HEK293 (cell line): ENCODE data around the gene NPNT.
"Not testable (repeated sequence)": the region's sequence is repeated elsewhere in the genome, so short reads cannot be mapped to it uniquely, and the experiment has no call there.

ENCODE experiments used
- CTCF ChIA-PET: fragments of 350-600 bp; formaldehyde crosslinking; extraction: SDS; loops from one replicate; lab custom pipeline; 2021; ENCODE audit warnings: antibody characterized with exemption; lab: Yijun Ruan, JAX
- POLR2A ChIA-PET: fragments of 300-600 bp; formaldehyde crosslinking; extraction: SDS; loops from one replicate; lab custom pipeline; 2020; ENCODE audit warnings: antibody characterized with exemption, inconsistent platforms; lab: Yijun Ruan, JAX
- H3K27ac ChIP-seq: fragments of 200-500 bp; sonication (Bioruptor generic); 2 replicates; pipeline ENCODE4 v1.5.1; 2014; ENCODE audit warnings: low read depth, low read length, control low read depth, inconsistent platforms; ENCODE audit errors: extremely low read depth
- H3K36me3 ChIP-seq, 2 experiments: fragments of 200-500 bp in 1 of 2; sonication (Bioruptor generic) in 1 of 2; 1 replicate in 1 of 2; 2 replicates in 1 of 2; pipeline ENCODE4 v1.5.1; 2014 to 2017; ENCODE audit warnings: inconsistent platforms in 2 of 2, low read length in 2 of 2; ENCODE audit not compliant: control insufficient read depth in 2 of 2, insufficient read depth in 1 of 2
- H3K4me1 ChIP-seq: fragments of 200-500 bp; sonication (Bioruptor generic); 2 replicates; pipeline ENCODE4 v1.5.1; 2014; ENCODE audit warnings: mild to moderate bottlenecking, low read length, inconsistent platforms; ENCODE audit not compliant: control insufficient read depth, insufficient read depth
- H3K4me3 ChIP-seq: 2 replicates; pipeline ENCODE4 v1.5.1; 2011; ENCODE audit warnings: low read depth, mild to moderate bottlenecking, control low read depth, low read length, moderate library complexity
- H3K9me3 ChIP-seq: fragments of 200-500 bp; sonication (Bioruptor generic); 2 replicates; pipeline ENCODE4 v1.5.1; 2014; ENCODE audit warnings: low read depth, low read length, inconsistent platforms; ENCODE audit not compliant: control insufficient read depth, insufficient read depth
- BCL11A ChIP-seq: fragments of 450-650 bp; formaldehyde crosslinking; IDR thresholded peaks from 2 replicates; pipeline ENCODE4 v1.5.1; 2016; ENCODE audit warnings: low read depth, missing biosample characterization, missing genetic modification characterization
- EGR2 ChIP-seq: fragments of 450-650 bp; formaldehyde crosslinking; IDR thresholded peaks from 2 replicates; pipeline ENCODE4 v1.5.1; 2016; ENCODE audit warnings: low read depth, missing biosample characterization, missing genetic modification characterization
- MEIS1 ChIP-seq: sonication (generic); formaldehyde crosslinking; IDR thresholded peaks from 2 replicates; pipeline ENCODE4 v1.8.1; 2022; ENCODE audit warnings: missing genetic modification reagents, mild to moderate bottlenecking, borderline replicate concordance
- RBAK ChIP-seq: fragments of 450-650 bp; formaldehyde crosslinking; IDR thresholded peaks from 2 replicates; pipeline ENCODE4 v1.5.1; 2016; ENCODE audit warnings: missing biosample characterization, missing genetic modification characterization
- YY1 ChIP-seq: fragments of 450-650 bp; formaldehyde crosslinking; IDR thresholded peaks from 2 replicates; pipeline ENCODE4 v1.5.1; 2018; ENCODE audit warnings: missing biosample characterization, missing genetic modification characterization
- ZBTB49 ChIP-seq: fragments of 450-650 bp; formaldehyde crosslinking; IDR thresholded peaks from 2 replicates; pipeline ENCODE4 v1.5.1; 2016; ENCODE audit warnings: missing biosample characterization, missing genetic modification characterization, low read depth
- ZEB2 ChIP-seq: fragments of 450-650 bp; formaldehyde crosslinking; IDR thresholded peaks from 2 replicates; pipeline ENCODE4 v1.5.1; 2016; ENCODE audit warnings: missing biosample characterization, missing genetic modification characterization
- ZFP37 ChIP-seq: fragments of 450-650 bp; formaldehyde crosslinking; IDR thresholded peaks from 2 replicates; pipeline ENCODE4 v1.5.1; 2016; ENCODE audit warnings: missing biosample characterization, missing genetic modification characterization
- ZNF157 ChIP-seq: fragments of 450-650 bp; formaldehyde crosslinking; IDR thresholded peaks from 2 replicates; pipeline ENCODE4 v1.5.1; 2016; ENCODE audit warnings: missing biosample characterization, missing genetic modification characterization
- ZNF174 ChIP-seq: fragments of 450-650 bp; formaldehyde crosslinking; IDR thresholded peaks from 2 replicates; pipeline ENCODE4 v1.5.0; 2017; ENCODE audit warnings: missing biosample characterization, mild to moderate bottlenecking, missing genetic modification characterization
- ZNF184 ChIP-seq: fragments of 450-650 bp; IDR thresholded peaks from 2 replicates; pipeline ENCODE4 v1.5.1; 2018; ENCODE audit warnings: missing biosample characterization, mild to moderate bottlenecking, missing genetic modification characterization
- ZNF311 ChIP-seq: fragments of 450-650 bp; formaldehyde crosslinking; IDR thresholded peaks from 2 replicates; pipeline ENCODE4 v1.5.1; 2017; ENCODE audit warnings: missing biosample characterization, missing genetic modification characterization, borderline replicate concordance
- ZNF324 ChIP-seq: fragments of 450-650 bp; formaldehyde crosslinking; IDR thresholded peaks from 2 replicates; pipeline ENCODE4 v1.5.1; 2016; ENCODE audit warnings: missing biosample characterization, missing genetic modification characterization
- ZNF350 ChIP-seq: fragments of 450-650 bp; formaldehyde crosslinking; IDR thresholded peaks from 2 replicates; pipeline ENCODE4 v1.5.0; 2017; ENCODE audit warnings: missing biosample characterization, mild to moderate bottlenecking, missing genetic modification characterization
- ZNF354C ChIP-seq: fragments of 450-650 bp; formaldehyde crosslinking; IDR thresholded peaks from 2 replicates; pipeline ENCODE4 v1.5.1; 2016; ENCODE audit warnings: missing biosample characterization, missing genetic modification characterization, low read depth, borderline replicate concordance
- ZNF423 ChIP-seq: fragments of 450-650 bp; formaldehyde crosslinking; IDR thresholded peaks from 2 replicates; pipeline ENCODE4 v1.5.1; 2016; ENCODE audit warnings: missing biosample characterization, missing genetic modification characterization
- ZNF473 ChIP-seq: fragments of 450-650 bp; formaldehyde crosslinking; IDR thresholded peaks from 2 replicates; pipeline ENCODE4 v1.5.1; 2017; ENCODE audit warnings: missing biosample characterization, missing genetic modification characterization
- ZNF510 ChIP-seq: fragments of 450-650 bp; formaldehyde crosslinking; IDR thresholded peaks from 2 replicates; pipeline ENCODE4 v1.5.1; 2018; ENCODE audit warnings: mild to moderate bottlenecking, missing genetic modification characterization, missing biosample characterization; ENCODE audit not compliant: insufficient replicate concordance
- ZNF596 ChIP-seq: fragments of 450-650 bp; IDR thresholded peaks from 2 replicates; pipeline ENCODE4 v1.5.0; 2018; ENCODE audit warnings: missing biosample characterization, mild to moderate bottlenecking, missing genetic modification characterization, moderate library complexity
- ZNF645 ChIP-seq: fragments of 450-650 bp; formaldehyde crosslinking; IDR thresholded peaks from 2 replicates; pipeline ENCODE4; 2016; ENCODE audit warnings: missing biosample characterization, missing genetic modification characterization
- ZNF658 ChIP-seq: fragments of 450-650 bp; formaldehyde crosslinking; IDR thresholded peaks from 2 replicates; pipeline ENCODE4; 2016; ENCODE audit warnings: missing biosample characterization, missing genetic modification characterization
- ZNF707 ChIP-seq: fragments of 450-650 bp; formaldehyde crosslinking; IDR thresholded peaks from 2 replicates; pipeline ENCODE4 v1.5.1; 2016; ENCODE audit warnings: missing biosample characterization, missing genetic modification characterization
- ZNF791 ChIP-seq: fragments of 450-650 bp; formaldehyde crosslinking; IDR thresholded peaks from 2 replicates; pipeline ENCODE4 v1.5.1; 2016; ENCODE audit warnings: missing biosample characterization, missing genetic modification characterization
- ZNF843 ChIP-seq: fragments of 450-650 bp; formaldehyde crosslinking; IDR thresholded peaks from 2 replicates; pipeline ENCODE4 v1.5.1; 2016; ENCODE audit warnings: missing biosample characterization, missing genetic modification characterization
- TF ChIP-seq, protein P1 (sequence below): IDR thresholded peaks from 2 replicates; pipeline ENCODE4 v1.6.1; 2011; ENCODE audit warnings: mild to moderate bottlenecking, low read depth, low read length, borderline replicate concordance
- TF ChIP-seq, protein P2 (sequence below): fragments of 450-650 bp; formaldehyde crosslinking; IDR thresholded peaks from 2 replicates; pipeline ENCODE4 v1.5.1; 2016; ENCODE audit warnings: missing biosample characterization, missing genetic modification characterization
- TF ChIP-seq, protein P3 (sequence below): fragments of 450-650 bp; formaldehyde crosslinking; IDR thresholded peaks from 2 replicates; pipeline ENCODE4 v1.5.1; 2016; ENCODE audit warnings: missing biosample characterization, missing genetic modification characterization

The NPNT gene

DNA sequence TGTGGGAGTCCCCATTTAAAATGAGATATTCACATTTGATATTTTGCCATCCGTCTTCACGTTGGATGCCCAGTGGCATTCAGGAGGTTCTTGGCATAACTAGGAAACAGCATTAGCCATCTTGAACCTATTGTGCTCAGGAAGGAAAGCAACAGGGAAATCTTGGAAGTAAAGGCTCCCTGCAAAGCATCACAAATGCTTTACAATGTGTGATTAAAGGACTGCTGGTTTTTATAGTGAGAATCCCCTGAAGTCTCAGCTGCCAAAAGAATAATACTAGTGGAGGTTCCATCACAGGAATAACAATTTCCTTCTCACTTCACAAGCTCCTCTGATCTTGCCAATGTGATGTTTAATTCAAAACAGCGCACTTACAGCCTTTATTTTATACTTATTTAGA, 49.7 kb upstream of the NPNT start:
- H3K36me3 ChIP-seq = peaks cover 0 to 16% of the 10 kb centered on the region in 2 experiments; a peak in 2 of 3 replicates
- ChIA-PET POLR2A (no interaction called here), CTCF (interaction anchor here (0.7 kb wide), 1 partner anchor 125 kb away, joined by 3 read pairs; no protein-coding TSS in a partner anchor)
- TF ChIP-seq ZNF791 (no peak), ZNF596 (tag by site-specific recombination) (no peak), ZNF707 (tag by site-specific recombination) (no peak), ZFP37 (no peak), ZNF473 (tag by site-specific recombination) (no peak), ZNF157 (tag by site-specific recombination) (no peak), ZNF843 (no peak), ZNF423 (tag by site-specific recombination) (no peak), ZNF324 (tag by site-specific recombination) (no peak), ZNF658 (tag by site-specific recombination) (no peak), MEIS1 (no peak), EGR2 (no peak)
- TF ChIP-seq, protein P1, sequence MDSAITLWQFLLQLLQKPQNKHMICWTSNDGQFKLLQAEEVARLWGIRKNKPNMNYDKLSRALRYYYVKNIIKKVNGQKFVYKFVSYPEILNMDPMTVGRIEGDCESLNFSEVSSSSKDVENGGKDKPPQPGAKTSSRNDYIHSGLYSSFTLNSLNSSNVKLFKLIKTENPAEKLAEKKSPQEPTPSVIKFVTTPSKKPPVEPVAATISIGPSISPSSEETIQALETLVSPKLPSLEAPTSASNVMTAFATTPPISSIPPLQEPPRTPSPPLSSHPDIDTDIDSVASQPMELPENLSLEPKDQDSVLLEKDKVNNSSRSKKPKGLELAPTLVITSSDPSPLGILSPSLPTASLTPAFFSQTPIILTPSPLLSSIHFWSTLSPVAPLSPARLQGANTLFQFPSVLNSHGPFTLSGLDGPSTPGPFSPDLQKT = no peak
- TF ChIP-seq, protein P2, sequence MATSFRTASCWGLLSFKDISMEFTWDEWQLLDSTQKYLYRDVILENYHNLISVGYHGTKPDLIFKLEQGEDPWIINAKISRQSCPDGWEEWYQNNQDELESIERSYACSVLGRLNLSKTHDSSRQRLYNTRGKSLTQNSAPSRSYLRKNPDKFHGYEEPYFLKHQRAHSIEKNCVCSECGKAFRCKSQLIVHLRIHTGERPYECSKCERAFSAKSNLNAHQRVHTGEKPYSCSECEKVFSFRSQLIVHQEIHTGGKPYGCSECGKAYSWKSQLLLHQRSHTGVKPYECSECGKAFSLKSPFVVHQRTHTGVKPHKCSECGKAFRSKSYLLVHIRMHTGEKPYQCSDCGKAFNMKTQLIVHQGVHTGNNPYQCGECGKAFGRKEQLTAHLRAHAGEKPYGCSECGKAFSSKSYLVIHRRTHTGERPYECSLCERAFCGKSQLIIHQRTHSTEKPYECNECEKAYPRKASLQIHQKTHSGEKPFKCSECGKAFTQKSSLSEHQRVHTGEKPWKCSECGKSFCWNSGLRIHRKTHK (tag by site-specific recombination) = no peak
- H3K4me3 ChIP-seq = no peak overlapping the region
- no peaks in the 10 kb centered on the region for H3K9me3 ChIP-seq
- H3K4me1 ChIP-seq = no peaks in the 10 kb centered on the region
- H3K27ac ChIP-seq = no peak overlapping the region

GRCh38 chr4:105848359-105848758, 46.9 kb upstream of the NPNT start:
- POLR2A ChIA-PET, H3K4me1 ChIP-seq, H3K9me3 ChIP-seq, H3K27ac ChIP-seq, H3K36me3 ChIP-seq, H3K4me3 ChIP-seq: not testable (repeated sequence)
- CTCF ChIA-PET = interaction anchor here (0.5 kb wide), 1 partner anchor 353 kb away, joined by 3 read pairs; no protein-coding TSS in a partner anchor

DNA sequence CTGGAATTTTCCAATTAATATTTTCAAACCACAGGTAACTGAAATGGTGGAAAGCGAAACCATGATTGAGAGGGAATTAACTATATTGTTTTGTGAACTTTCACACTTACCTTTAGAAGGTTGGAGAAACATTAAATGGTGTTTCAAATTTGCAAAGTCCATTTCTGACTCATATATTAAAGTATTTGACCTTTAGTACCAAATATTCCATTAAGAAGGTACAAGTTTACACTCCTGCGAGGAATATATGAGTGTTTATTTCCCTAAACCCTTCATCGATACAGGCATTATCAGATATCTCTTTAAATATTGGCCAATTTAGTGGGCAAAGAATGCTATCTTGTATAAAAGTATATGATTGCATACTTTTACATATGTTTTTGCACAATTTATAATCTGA, 44.1 kb upstream of the NPNT start:
- CTCF ChIA-PET = no interaction called here
- Histone ChIP-seq H3K4me1 (no peaks in the 10 kb centered on the region), H3K27ac (no peak overlapping the region), H3K4me3 (no peak overlapping the region), H3K9me3 (no peaks in the 10 kb centered on the region), H3K36me3 (no peaks in the 10 kb centered on the region)
- POLR2A ChIA-PET = no interaction called here
- TF ChIP-seq ZBTB49 (no peak), ZNF350 (tag by site-specific recombination) (no peak), YY1 (tag by site-specific recombination) (no peak), ZNF354C (tag by site-specific recombination) (no peak), ZNF174 (tag by site-specific recombination) (no peak), ZNF184 (no peak), ZEB2 (tag by site-specific recombination) (no peak), ZNF510 (no peak), BCL11A (no peak), ZNF645 (tag by site-specific recombination) (no peak), ZNF311 (tag by site-specific recombination) (no peak), RBAK (tag by site-specific recombination) (no peak)
- TF ChIP-seq, protein P3, sequence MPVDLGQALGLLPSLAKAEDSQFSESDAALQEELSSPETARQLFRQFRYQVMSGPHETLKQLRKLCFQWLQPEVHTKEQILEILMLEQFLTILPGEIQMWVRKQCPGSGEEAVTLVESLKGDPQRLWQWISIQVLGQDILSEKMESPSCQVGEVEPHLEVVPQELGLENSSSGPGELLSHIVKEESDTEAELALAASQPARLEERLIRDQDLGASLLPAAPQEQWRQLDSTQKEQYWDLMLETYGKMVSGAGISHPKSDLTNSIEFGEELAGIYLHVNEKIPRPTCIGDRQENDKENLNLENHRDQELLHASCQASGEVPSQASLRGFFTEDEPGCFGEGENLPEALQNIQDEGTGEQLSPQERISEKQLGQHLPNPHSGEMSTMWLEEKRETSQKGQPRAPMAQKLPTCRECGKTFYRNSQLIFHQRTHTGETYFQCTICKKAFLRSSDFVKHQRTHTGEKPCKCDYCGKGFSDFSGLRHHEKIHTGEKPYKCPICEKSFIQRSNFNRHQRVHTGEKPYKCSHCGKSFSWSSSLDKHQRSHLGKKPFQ (tag by site-specific recombination) = no peak
